MG63 (cell line): ENCODE results near the gene SPATA13. TPM values are rescaled to one million over a fixed set of nuclear protein-coding genes. Genes with fewer than 3 reads are reported as not detected.
"Not testable (repeated sequence)": the region's sequence is repeated elsewhere in the genome, so short reads cannot be mapped to it uniquely, and the experiment has no call there.

Experiments used
- DNase-seq: peaks from one replicate; pipeline ENCODE4 v3.0.0-alpha.2; 2020
- H3K27me3 ChIP-seq: fragments of 250-450 bp; sonication (Bioruptor Pico); 2 replicates; pipeline ENCODE4 v1.5.1; 2020; ENCODE audit warnings: mild to moderate bottlenecking, moderate library complexity
- H3K36me3 ChIP-seq: fragments of 250-450 bp; sonication (Bioruptor Pico); 2 replicates; pipeline ENCODE4 v1.5.1; 2020; ENCODE audit warnings: mild to moderate bottlenecking, moderate library complexity
- H3K4me3 ChIP-seq: fragments of 250-450 bp; sonication (Bioruptor Pico); 2 replicates; pipeline ENCODE4 v1.5.1; 2020; ENCODE audit warnings: mild to moderate bottlenecking, moderate library complexity
- H3K9me3 ChIP-seq: fragments of 250-450 bp; sonication (Bioruptor Pico); 2 replicates; pipeline ENCODE4 v1.5.1; 2020; ENCODE audit warnings: mild to moderate bottlenecking, moderate library complexity
- total RNA-seq: library from RNA; depleted of rRNA; stranded (reverse); fragments of >200 nt; shearing (Covaris generic); gene quantifications from 2 replicates; pipeline ENCODE4 v1.2.3, GENCODE V29; 2014; ENCODE audit warnings: low replicate concordance

The SPATA13 gene
- total RNA-seq, 1 experiment from 2014 or later = 3.9 TPM

GRCh38 chr13:24284889-24285565 lies 124.5 kb downstream of the SPATA13 start:
- Histone ChIP-seq H3K36me3 (no peaks in the 10 kb centered on the region; the same call in 1 of the 2 replicates), H3K9me3 (no peaks in the 10 kb centered on the region), H3K4me3 (no peak overlapping the region), H3K27me3 (no peaks in the 10 kb centered on the region)
- DNase-seq = no peak

DNA sequence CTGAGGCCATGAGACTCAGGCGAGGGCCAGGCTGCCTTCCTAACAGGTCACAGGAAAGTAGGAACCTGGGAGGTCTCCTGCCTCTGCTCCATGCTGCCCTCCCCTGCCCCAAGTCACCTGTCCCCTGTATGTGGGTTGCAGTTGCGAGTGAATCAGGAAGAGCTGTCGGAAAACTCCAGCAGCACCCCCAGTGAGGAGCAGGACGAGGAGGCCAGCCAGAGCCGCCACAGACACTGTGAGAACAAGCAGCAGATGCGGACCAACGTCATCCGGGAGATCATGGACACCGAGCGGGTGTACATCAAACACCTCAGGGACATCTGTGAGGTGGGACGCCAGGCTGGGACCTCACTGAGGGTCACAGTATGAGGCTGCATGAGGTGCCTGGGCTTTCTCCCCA lies 126.1 kb downstream of the SPATA13 start:
- DNase-seq = no peak
- no peak overlapping the region for H3K4me3 ChIP-seq
- no peaks in the 10 kb centered on the region for H3K9me3 ChIP-seq
- H3K36me3 ChIP-seq = no peaks in the 10 kb centered on the region; the same call in 1 of the 2 replicates
- no peaks in the 10 kb centered on the region for H3K27me3 ChIP-seq

DNA sequence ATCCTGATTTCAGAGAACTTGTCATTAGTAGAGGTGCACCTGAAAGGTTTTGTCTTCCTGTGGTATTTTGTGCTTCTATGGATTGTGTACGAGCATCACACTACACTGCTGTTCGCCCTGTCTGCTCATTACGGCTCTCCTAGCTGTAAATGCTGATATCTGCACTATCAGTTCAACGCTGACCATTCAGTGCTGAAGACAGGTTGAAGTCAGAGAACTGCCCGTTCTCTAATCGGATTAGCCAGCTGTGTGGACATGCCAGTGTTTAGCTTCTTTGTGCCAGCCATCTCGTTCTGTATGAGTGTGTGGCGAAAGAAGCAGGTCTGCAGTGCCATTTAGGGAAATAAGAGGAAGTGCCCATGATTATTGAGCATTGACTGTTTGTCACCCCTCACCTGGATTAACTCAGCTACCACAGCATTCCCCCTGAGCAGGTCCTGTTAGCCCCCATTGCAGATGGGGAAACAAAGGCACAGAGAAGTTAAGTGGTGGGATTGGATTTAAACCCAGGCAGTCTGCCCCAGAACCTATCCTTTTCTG lies 127.3 kb downstream of the SPATA13 start:
- H3K4me3 ChIP-seq = no peak overlapping the region
- H3K27me3 ChIP-seq = no peaks in the 10 kb centered on the region
- DNase-seq = no peak
- H3K9me3 ChIP-seq = no peaks in the 10 kb centered on the region
- no peaks in the 10 kb centered on the region; the same call in 1 of the 2 replicates for H3K36me3 ChIP-seq

GRCh38 chr13:24288870-24289269 lies 128.3 kb downstream of the SPATA13 start:
- Histone ChIP-seq H3K4me3 (no peak overlapping the region), H3K9me3 (no peaks in the 10 kb centered on the region), H3K27me3 (no peaks in the 10 kb centered on the region), H3K36me3 (no peaks in the 10 kb centered on the region; the same call in 1 of the 2 replicates)
- no peak for DNase-seq

GRCh38 chr13:24290280-24290932 lies 129.9 kb downstream of the SPATA13 start:
- no peak overlapping the region for H3K4me3 ChIP-seq
- no peaks in the 10 kb centered on the region for H3K27me3 ChIP-seq
- H3K9me3 ChIP-seq = no peaks in the 10 kb centered on the region

DNA sequence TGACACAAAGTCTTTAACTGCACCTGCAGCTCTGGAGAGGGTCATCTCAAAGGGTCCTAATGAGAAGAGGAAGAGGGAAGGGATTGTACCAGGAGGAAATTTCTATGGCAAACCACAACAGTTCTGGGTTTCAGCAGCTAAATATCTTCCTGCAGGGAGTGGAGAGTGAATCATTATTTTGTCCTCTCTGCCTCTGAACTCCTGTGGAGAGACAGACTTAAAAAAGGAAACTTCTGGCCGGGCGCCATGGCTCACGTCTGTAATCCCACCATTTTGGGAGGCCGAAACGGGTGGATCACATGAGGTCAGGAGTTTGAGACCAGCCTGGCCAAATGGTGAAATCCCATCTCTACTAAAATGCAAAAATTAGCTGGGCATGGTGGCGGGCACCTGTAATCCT lies 132.0 kb downstream of the SPATA13 start:
- Histone ChIP-seq H3K9me3 (no peaks in the 10 kb centered on the region), H3K4me3 (no peak overlapping the region), H3K27me3 (no peaks in the 10 kb centered on the region), H3K36me3 (peaks cover 3% of the 10 kb centered on the region; the same call in 1 of the 2 replicates)
- DNase-seq = no peak

More at GRCh38 chr13:24290280-24290932, 129.9 kb downstream of the SPATA13 start:
- no peak for DNase-seq
- H3K36me3 ChIP-seq = peaks cover 3% of the 10 kb centered on the region; the same call in 1 of the 2 replicates

GRCh38 chr13:24293746-24294145 lies 133.2 kb downstream of the SPATA13 start:
- H3K4me3 ChIP-seq = no peak overlapping the region
- no peak for DNase-seq
- H3K27me3 ChIP-seq = no peaks in the 10 kb centered on the region
- peaks cover 3% of the 10 kb centered on the region; the same call in 1 of the 2 replicates for H3K36me3 ChIP-seq
- no peaks in the 10 kb centered on the region for H3K9me3 ChIP-seq

DNA sequence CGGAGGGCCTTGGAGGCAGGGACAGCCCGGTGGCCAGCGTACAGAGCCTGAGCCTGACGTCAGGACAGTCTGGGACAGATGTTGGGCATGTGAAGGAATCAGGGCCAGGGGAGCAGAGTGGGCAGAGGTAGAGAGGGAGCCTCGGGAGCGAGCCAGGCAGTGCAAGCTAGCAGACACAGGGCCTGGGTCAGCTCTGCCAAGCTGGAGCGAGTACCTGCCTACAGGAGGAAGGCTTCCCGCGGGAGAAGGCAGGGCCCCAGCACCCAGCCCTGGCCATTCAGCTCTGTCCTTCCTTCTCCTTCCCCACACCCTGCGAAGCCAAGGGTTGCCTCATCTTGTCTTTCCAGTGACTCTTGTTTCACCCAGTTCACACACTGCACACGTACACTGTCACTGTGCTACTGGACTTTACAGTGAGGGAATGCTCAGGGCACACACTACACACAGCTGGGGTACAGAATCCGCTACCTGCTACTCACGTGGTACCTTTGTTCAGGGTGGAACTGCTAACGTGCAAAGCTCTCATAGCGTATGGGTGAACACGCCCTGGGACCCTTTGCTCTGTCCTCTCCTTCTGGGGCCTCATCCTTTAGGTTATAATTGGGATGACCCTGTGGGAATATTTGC lies 139.1 kb downstream of the SPATA13 start:
- Histone ChIP-seq H3K4me3 (no peak overlapping the region), H3K36me3 (peaks cover under 1% of the 10 kb centered on the region; the same call in 1 of the 2 replicates), H3K27me3 (no peaks in the 10 kb centered on the region), H3K9me3 (no peaks in the 10 kb centered on the region)
- no peak for DNase-seq

DNA sequence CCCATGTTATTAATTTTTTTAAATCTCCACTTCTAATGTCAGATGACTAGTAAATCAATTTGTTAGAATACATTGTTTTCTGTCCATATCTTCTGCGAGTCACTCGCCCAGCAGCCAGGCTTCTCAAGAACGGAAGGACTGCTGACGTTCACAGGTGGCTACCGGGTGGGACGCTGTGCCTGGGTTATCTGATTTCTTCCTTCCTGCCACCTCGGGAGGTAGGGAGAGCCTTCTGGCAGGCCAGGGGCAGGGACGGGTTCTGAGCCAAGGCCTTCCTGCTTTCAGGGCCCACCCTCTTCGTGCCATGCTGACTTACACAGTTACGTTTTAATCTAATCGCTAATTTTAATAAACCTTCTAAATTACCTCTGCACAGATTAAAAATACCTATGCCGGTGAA lies 140.9 kb downstream of the SPATA13 start:
- Histone ChIP-seq H3K9me3 (no peaks in the 10 kb centered on the region), H3K36me3 (no peaks in the 10 kb centered on the region; the same call in 1 of the 2 replicates), H3K27me3 (no peaks in the 10 kb centered on the region), H3K4me3 (no peak overlapping the region)
- no peak for DNase-seq

DNA sequence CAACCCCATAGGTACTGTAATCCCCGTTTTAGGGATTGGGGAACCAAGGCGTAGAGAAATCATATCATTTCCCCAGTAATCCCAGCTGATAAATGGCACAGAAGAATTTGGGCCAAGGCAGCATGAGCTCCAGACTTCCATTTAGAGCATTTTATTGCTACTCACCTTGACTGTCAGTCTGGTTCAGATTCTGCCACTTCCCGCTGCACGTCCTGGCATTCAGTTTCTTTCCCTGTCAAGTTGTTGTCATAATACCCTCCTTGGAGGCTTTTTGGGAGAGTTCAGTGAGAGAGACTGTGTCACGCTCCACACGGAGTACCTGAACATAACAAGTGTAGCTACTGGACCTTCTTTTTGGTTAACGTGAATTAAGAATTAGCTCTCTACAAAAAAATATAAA lies 141.4 kb downstream of the SPATA13 start:
- no peak for DNase-seq
- Histone ChIP-seq H3K9me3 (no peaks in the 10 kb centered on the region), H3K4me3 (no peak overlapping the region), H3K36me3 (no peaks in the 10 kb centered on the region; the same call in 1 of the 2 replicates), H3K27me3 (no peaks in the 10 kb centered on the region)

- H3K36me3 ChIP-seq = no peaks in the 10 kb centered on the region; the same call in 1 of the 2 replicates
- H3K4me3 ChIP-seq = no peak overlapping the region
- H3K9me3 ChIP-seq = no peaks in the 10 kb centered on the region
- no peak for DNase-seq
- H3K27me3 ChIP-seq = no peaks in the 10 kb centered on the region
Measured at GRCh38 chr13:24304620-24305019, 144.1 kb downstream of the SPATA13 start.

- Histone ChIP-seq H3K9me3 (no peaks in the 10 kb centered on the region), H3K36me3 (no peaks in the 10 kb centered on the region), H3K4me3 (no peak overlapping the region), H3K27me3 (no peaks in the 10 kb centered on the region)
- no peak for DNase-seq
Measured at GRCh38 chr13:24306632-24307031, 146.1 kb downstream of the SPATA13 start.

- no peak overlapping the region for H3K4me3 ChIP-seq
- H3K36me3 ChIP-seq = no peaks in the 10 kb centered on the region
- no peak for DNase-seq
- H3K27me3 ChIP-seq = no peaks in the 10 kb centered on the region
- no peaks in the 10 kb centered on the region for H3K9me3 ChIP-seq
Measured at GRCh38 chr13:24307211-24308067, 146.9 kb downstream of the SPATA13 start.

GRCh38 chr13:24308068-24308445 lies 147.5 kb downstream of the SPATA13 start:
- H3K36me3 ChIP-seq = no peaks in the 10 kb centered on the region
- no peaks in the 10 kb centered on the region for H3K9me3 ChIP-seq
- no peak for DNase-seq
- no peak overlapping the region for H3K4me3 ChIP-seq
- H3K27me3 ChIP-seq = no peaks in the 10 kb centered on the region

DNA sequence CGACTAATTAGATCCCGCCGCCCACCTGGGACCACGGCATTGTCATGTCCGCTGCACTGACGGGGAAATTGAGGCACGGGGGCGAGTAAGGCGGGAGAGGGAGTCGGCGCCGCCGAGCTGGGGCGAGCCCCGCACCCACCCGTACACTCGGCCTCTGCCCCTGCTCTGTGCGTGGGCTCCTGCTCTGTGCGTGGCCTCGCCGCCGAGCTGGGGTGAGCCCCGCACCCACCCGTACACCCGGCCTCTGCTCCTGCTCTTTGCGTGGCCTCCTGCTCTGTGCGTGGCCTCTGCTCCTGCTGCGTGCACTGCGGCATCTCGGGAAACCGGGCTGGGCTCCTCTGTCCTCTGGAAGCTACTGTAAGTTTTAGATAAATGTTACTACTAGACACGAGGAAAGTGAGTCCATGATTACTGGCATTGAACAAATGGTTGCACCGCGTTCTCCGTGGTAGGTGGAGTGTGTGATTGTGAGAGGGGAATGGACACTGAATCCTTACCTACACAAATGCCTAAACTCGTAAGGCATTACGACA lies 148.0 kb downstream of the SPATA13 start:
- Histone ChIP-seq H3K27me3 (no peaks in the 10 kb centered on the region), H3K36me3 (no peaks in the 10 kb centered on the region)
- no peak for DNase-seq

GRCh38 chr13:24309300-24309699 lies 148.8 kb downstream of the SPATA13 start, which contains the start of gene C1QTNF9:
Gene C1QTNF9, plus strand, starts transcription at chr13:24309580. Its CDS starts 6,424 bp downstream, at chr13:24316004.
- not testable (repeated sequence) for H3K4me3 ChIP-seq

More for the DNA sequence above, 148.0 kb downstream of the SPATA13 start:
- Histone ChIP-seq H3K9me3 (no peaks in the 10 kb centered on the region), H3K4me3 (no peak overlapping the region)

More at GRCh38 chr13:24309300-24309699, 148.8 kb downstream of the SPATA13 start, which contains the start of gene C1QTNF9:
- not testable (repeated sequence) for H3K36me3 ChIP-seq, H3K27me3 ChIP-seq, DNase-seq, H3K9me3 ChIP-seq
